HEK293 (cell line): ENCODE data around the gene PXYLP1.

Experiments used
- CTCF ChIA-PET: fragments of 350-600 bp; formaldehyde crosslinking; extraction: SDS; loops from one replicate; lab custom pipeline; 2021; ENCODE audit warnings: antibody characterized with exemption; lab: Yijun Ruan, JAX
- POLR2A ChIA-PET: fragments of 300-600 bp; formaldehyde crosslinking; extraction: SDS; loops from one replicate; lab custom pipeline; 2020; ENCODE audit warnings: antibody characterized with exemption, inconsistent platforms; lab: Yijun Ruan, JAX
- H3K27ac ChIP-seq: fragments of 200-500 bp; sonication (Bioruptor generic); 2 replicates; pipeline ENCODE4 v1.5.1; 2014; ENCODE audit warnings: low read depth, low read length, control low read depth, inconsistent platforms; ENCODE audit errors: extremely low read depth
- H3K36me3 ChIP-seq, 2 experiments: fragments of 200-500 bp in 1 of 2; sonication (Bioruptor generic) in 1 of 2; 1 replicate in 1 of 2; 2 replicates in 1 of 2; pipeline ENCODE4 v1.5.1; 2014 to 2017; ENCODE audit warnings: inconsistent platforms in 2 of 2, low read length in 2 of 2; ENCODE audit not compliant: control insufficient read depth in 2 of 2, insufficient read depth in 1 of 2
- H3K4me1 ChIP-seq: fragments of 200-500 bp; sonication (Bioruptor generic); 2 replicates; pipeline ENCODE4 v1.5.1; 2014; ENCODE audit warnings: mild to moderate bottlenecking, low read length, inconsistent platforms; ENCODE audit not compliant: control insufficient read depth, insufficient read depth
- H3K4me3 ChIP-seq: 2 replicates; pipeline ENCODE4 v1.5.1; 2011; ENCODE audit warnings: low read depth, mild to moderate bottlenecking, control low read depth, low read length, moderate library complexity
- H3K9me3 ChIP-seq: fragments of 200-500 bp; sonication (Bioruptor generic); 2 replicates; pipeline ENCODE4 v1.5.1; 2014; ENCODE audit warnings: low read depth, low read length, inconsistent platforms; ENCODE audit not compliant: control insufficient read depth, insufficient read depth
- EGR2 ChIP-seq: fragments of 450-650 bp; formaldehyde crosslinking; IDR thresholded peaks from 2 replicates; pipeline ENCODE4 v1.5.1; 2016; ENCODE audit warnings: low read depth, missing biosample characterization, missing genetic modification characterization
- GLIS1 ChIP-seq: fragments of 450-650 bp; formaldehyde crosslinking; IDR thresholded peaks from 2 replicates; pipeline ENCODE4 v1.5.1; 2016; ENCODE audit warnings: missing biosample characterization, missing genetic modification characterization
- KLF1 ChIP-seq: fragments of 450-650 bp; formaldehyde crosslinking; IDR thresholded peaks from 2 replicates; pipeline ENCODE4 v1.5.1; 2016; ENCODE audit warnings: missing biosample characterization, missing genetic modification characterization
- TRIM28 ChIP-seq: IDR thresholded peaks from 2 replicates; pipeline ENCODE4 v1.6.1; 2011; ENCODE audit warnings: low read length, control low read depth, borderline replicate concordance
- YY1 ChIP-seq: fragments of 450-650 bp; formaldehyde crosslinking; IDR thresholded peaks from 2 replicates; pipeline ENCODE4 v1.5.1; 2018; ENCODE audit warnings: missing biosample characterization, missing genetic modification characterization
- ZBTB11 ChIP-seq: fragments of 450-650 bp; formaldehyde crosslinking; conservative IDR thresholded peaks from 2 replicates; pipeline ENCODE4 v1.5.1; 2016; ENCODE audit warnings: low read depth, missing biosample characterization, missing genetic modification characterization
- ZBTB8A ChIP-seq: fragments of 450-650 bp; formaldehyde crosslinking; IDR thresholded peaks from 2 replicates; pipeline ENCODE4 v1.5.1; 2016; ENCODE audit warnings: missing biosample characterization, missing genetic modification characterization
- ZNF140 ChIP-seq: fragments of 450-650 bp; formaldehyde crosslinking; IDR thresholded peaks from 2 replicates; pipeline ENCODE4 v1.5.1; 2016; ENCODE audit warnings: missing biosample characterization, missing genetic modification characterization
- ZNF24 ChIP-seq: fragments of 450-650 bp; formaldehyde crosslinking; IDR thresholded peaks from 2 replicates; pipeline ENCODE4 v1.5.1; 2016; ENCODE audit warnings: missing biosample characterization, missing genetic modification characterization
- ZNF26 ChIP-seq: fragments of 450-650 bp; formaldehyde crosslinking; IDR thresholded peaks from 2 replicates; pipeline ENCODE4 v1.5.1; 2016; ENCODE audit warnings: missing biosample characterization, missing genetic modification characterization
- ZNF274 ChIP-seq, 2 experiments: fragments of 200-500 bp in 1 of 2; fragments of 450-650 bp in 1 of 2; sonication (Bioruptor generic) in 1 of 2; formaldehyde crosslinking in 1 of 2; IDR thresholded peaks; 2 replicates each; pipeline versions ENCODE4 v1.5.1 to v1.6.1; 2014 to 2016; ENCODE audit warnings: borderline replicate concordance in 1 of 2, inconsistent platforms in 1 of 2, low read length in 1 of 2, missing biosample characterization in 1 of 2, missing genetic modification characterization in 1 of 2
- ZNF449 ChIP-seq: fragments of 450-650 bp; formaldehyde crosslinking; IDR thresholded peaks from 2 replicates; pipeline ENCODE4 v1.5.1; 2017; ENCODE audit warnings: missing biosample characterization, mild to moderate bottlenecking, missing genetic modification characterization, moderate library complexity
- ZNF48 ChIP-seq: fragments of 450-650 bp; formaldehyde crosslinking; IDR thresholded peaks from 2 replicates; pipeline ENCODE4 v1.5.1; 2016; ENCODE audit warnings: missing biosample characterization, missing genetic modification characterization
- ZNF549 ChIP-seq: fragments of 450-650 bp; IDR thresholded peaks from 2 replicates; pipeline ENCODE4 v1.5.1; 2018; ENCODE audit warnings: missing biosample characterization, missing genetic modification characterization, mild to moderate bottlenecking, inconsistent platforms, moderate library complexity
- ZNF624 ChIP-seq: fragments of 450-650 bp; formaldehyde crosslinking; IDR thresholded peaks from 2 replicates; pipeline ENCODE4 v1.5.1; 2017; ENCODE audit warnings: missing biosample characterization, missing genetic modification characterization
- ZNF658 ChIP-seq: fragments of 450-650 bp; formaldehyde crosslinking; IDR thresholded peaks from 2 replicates; pipeline ENCODE4; 2016; ENCODE audit warnings: missing biosample characterization, missing genetic modification characterization
- ZSCAN30 ChIP-seq: fragments of 450-650 bp; IDR thresholded peaks from 2 replicates; pipeline ENCODE4 v1.5.1; 2018; ENCODE audit warnings: missing biosample characterization, mild to moderate bottlenecking, missing genetic modification characterization, moderate library complexity

The PXYLP1 gene

GRCh38 chr3:141227752-141228151 lies 3.9 kb upstream of the PXYLP1 start:
- H3K27ac ChIP-seq, result no peak overlapping the region
- no peaks in the 10 kb centered on the region for H3K36me3 ChIP-seq
- TF ChIP-seq ZNF26 (no peak), GLIS1 (tag by site-specific recombination) (peak; percentile 41)
- no peaks in the 10 kb centered on the region for H3K9me3 ChIP-seq
- no peak overlapping the region for H3K4me3 ChIP-seq
- ChIA-PET CTCF (interaction anchor here (0.6 to 1.1 kb wide), 3 partner anchors 28 to 78 kb away, joined by 3 to 4 read pairs (median 3); no protein-coding TSS in a partner anchor), POLR2A (no interaction called here)
- H3K4me1 ChIP-seq, result no peaks in the 10 kb centered on the region; the same call in 1 of the 2 replicates

- CTCF ChIA-PET, result interaction anchor here (1.1 kb wide), 1 partner anchor 51 kb away, joined by 3 read pairs; no protein-coding TSS in a partner anchor
- no peak overlapping the region for H3K27ac ChIP-seq
- H3K36me3 ChIP-seq, result no peaks in the 10 kb centered on the region
- no peak for TF ChIP-seq ZNF449 (tag by site-specific recombination)
- no peak for TF ChIP-seq ZBTB8A (tag by site-specific recombination)
- no peak for TF ChIP-seq ZBTB11 (tag by site-specific recombination)
- TF ChIP-seq ZNF274 (IDR thresholded peaks at IDR 0.05; ENCODE audit: low read length), result no peak
- no peak for TF ChIP-seq ZNF274 (tag by site-specific recombination; IDR thresholded peaks at IDR 0.05; ENCODE audit: borderline replicate concordance)
- no peak for TF ChIP-seq ZNF48 (tag by site-specific recombination)
- TF ChIP-seq ZNF624 (tag by site-specific recombination), result no peak
- no peak for TF ChIP-seq ZSCAN30 (tag by site-specific recombination)
- no peak for TF ChIP-seq ZNF658 (tag by site-specific recombination)
- TF ChIP-seq EGR2 (tag by site-specific recombination), result no peak
- no peak for TF ChIP-seq YY1 (tag by site-specific recombination)
- TF ChIP-seq ZNF549 (tag by site-specific recombination), result no peak
- no peak for TF ChIP-seq KLF1
- no peak for TF ChIP-seq TRIM28
- no peak for TF ChIP-seq ZNF24 (tag by site-specific recombination)
- TF ChIP-seq ZNF140 (tag by site-specific recombination), result no peak
- H3K4me3 ChIP-seq, result no peak overlapping the region
- POLR2A ChIA-PET, result no interaction called here
- H3K9me3 ChIP-seq, result no peaks in the 10 kb centered on the region
- no peaks in the 10 kb centered on the region; the same call in 1 of the 2 replicates for H3K4me1 ChIP-seq
Measured at GRCh38 chr3:141228395-141228794, 3.2 kb upstream of the PXYLP1 start.
